GM13976 (cell line): ENCODE data around the gene KRT71.

Experiments used
- DNase-seq: peaks from one replicate; pipeline ENCODE4 v3.0.0; 2012; ENCODE audit warnings: low spot score
- in situ Hi-C: fragments of 300-500 bp; cut with MboI; formaldehyde crosslinking; loops from one replicate; pipeline ENCODE4 v1.12.0; 2022; ENCODE audit warnings: low sequenced_read_pairs, mixed read lengths, inconsistent platforms; ENCODE audit not compliant: unreplicated experiment
- TF ChIP-seq, protein P1 (sequence below): IDR thresholded peaks from 2 replicates; pipeline ENCODE4 v1.5.1; 2012; ENCODE audit warnings: borderline replicate concordance, mild to moderate bottlenecking; ENCODE audit not compliant: insufficient read depth; ENCODE audit errors: extremely low read depth, missing control alignments, control extremely low read depth

KRT71 gene

DNA sequence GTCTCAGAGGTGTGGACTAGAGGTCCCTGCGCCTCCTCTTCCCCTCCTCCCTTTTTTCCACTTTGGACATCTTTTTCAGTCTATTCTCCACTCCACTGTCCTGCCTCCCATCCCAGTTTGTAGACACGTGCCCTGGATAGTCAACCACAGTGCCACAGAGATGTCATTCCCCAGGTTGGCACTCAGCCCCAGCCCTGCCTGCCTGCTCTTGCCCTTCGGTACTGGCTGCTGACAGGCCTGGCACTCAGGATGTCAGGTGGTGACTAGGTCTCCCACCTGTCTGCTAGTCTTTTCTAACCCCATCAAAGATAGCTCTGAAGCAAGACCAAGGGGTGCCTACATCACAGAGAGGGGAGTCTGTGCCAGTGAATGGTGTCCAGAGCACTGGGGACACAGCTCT lies 15.8 kb downstream of the KRT71 start:
- in situ Hi-C loops, result no loop called here
- DNase-seq, result no peak
- TF ChIP-seq, protein P1, sequence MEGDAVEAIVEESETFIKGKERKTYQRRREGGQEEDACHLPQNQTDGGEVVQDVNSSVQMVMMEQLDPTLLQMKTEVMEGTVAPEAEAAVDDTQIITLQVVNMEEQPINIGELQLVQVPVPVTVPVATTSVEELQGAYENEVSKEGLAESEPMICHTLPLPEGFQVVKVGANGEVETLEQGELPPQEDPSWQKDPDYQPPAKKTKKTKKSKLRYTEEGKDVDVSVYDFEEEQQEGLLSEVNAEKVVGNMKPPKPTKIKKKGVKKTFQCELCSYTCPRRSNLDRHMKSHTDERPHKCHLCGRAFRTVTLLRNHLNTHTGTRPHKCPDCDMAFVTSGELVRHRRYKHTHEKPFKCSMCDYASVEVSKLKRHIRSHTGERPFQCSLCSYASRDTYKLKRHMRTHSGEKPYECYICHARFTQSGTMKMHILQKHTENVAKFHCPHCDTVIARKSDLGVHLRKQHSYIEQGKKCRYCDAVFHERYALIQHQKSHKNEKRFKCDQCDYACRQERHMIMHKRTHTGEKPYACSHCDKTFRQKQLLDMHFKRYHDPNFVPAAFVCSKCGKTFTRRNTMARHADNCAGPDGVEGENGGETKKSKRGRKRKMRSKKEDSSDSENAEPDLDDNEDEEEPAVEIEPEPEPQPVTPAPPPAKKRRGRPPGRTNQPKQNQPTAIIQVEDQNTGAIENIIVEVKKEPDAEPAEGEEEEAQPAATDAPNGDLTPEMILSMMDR, result no peak

DNA sequence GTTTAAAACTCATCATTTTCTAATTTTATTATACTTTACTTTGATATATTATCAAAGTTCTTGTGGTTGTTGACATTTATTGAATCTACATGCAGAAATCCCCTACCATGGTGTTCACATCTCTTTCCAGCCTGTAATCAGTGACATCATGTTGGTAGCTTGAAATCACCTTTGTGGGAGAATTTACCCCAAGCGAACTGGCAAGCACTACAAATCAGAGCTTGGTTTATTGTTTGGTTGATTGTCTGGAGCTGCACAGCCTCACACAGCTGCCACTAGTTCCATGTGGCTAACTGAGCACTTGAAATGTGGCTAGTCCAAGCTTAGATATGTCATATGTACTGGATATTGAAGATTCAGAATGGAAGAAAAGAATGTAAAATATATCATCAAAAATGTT lies 17.4 kb downstream of the KRT71 start:
- in situ Hi-C loops, result no loop called here
- no peak for DNase-seq
- TF ChIP-seq, protein P1, result no peak

DNA sequence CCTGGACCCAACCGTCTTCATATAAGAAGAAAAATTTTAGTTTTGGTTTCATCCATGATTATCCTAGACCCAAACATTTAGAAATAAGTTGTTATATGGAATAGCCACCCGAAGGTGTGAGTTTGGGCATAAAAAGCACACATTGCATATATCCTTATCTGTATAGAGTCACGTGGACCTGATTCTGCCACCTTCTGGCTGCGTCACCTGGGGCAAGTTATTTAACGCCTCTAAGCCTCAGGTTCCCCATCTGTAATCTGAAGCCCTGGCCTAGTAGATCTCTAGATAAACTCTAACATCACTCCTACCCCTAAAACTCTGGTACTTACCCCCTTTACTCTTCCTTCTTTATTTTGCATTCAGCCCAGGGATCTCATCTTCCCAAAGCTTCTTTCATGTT lies 18.5 kb downstream of the KRT71 start:
- DNase-seq, result no peak
- in situ Hi-C loops, result no loop called here

DNA sequence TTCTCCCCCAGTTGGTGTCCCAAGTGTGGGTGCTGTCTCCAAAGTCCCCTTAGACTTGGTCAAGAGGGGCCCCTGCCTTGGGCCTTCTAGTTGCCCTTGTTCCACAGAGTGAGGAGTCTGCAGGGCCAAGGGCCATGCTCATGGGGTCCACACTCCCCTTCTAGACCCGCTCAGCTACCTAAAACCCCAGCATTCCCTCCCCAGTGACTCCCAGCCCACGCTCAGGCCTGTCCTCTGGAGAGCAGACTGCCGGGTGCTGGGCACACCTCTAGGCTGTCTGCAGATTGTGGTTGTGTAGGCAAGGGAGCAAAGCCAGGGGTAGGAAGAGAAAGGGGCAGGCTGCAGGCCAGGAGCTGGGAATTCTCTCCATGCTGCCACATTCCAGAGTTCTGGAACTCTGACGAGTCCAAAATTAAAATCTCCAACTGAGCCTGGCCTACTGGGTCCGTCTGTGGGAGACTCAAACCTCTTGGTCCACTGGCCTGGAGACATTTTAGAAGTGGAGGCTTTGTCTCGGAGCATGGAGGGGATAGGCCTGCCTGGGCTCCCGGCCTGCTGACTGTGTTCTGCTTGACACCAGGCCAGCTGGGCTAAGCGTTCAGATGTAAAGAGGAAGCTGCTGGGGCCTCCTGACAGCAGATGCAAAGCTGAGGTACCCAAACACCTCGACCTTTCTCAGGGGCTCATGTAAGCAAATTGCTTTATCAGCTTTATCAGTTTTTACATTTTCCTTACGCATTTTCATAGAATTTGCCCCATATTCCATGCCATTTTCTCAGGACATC lies 19.1 kb downstream of the KRT71 start:
- DNase-seq, result no peak
- in situ Hi-C loops, result no loop called here
- TF ChIP-seq, protein P1, result no peak

More for the DNA sequence above, 18.5 kb downstream of the KRT71 start:
- TF ChIP-seq, protein P1, result no peak

DNA sequence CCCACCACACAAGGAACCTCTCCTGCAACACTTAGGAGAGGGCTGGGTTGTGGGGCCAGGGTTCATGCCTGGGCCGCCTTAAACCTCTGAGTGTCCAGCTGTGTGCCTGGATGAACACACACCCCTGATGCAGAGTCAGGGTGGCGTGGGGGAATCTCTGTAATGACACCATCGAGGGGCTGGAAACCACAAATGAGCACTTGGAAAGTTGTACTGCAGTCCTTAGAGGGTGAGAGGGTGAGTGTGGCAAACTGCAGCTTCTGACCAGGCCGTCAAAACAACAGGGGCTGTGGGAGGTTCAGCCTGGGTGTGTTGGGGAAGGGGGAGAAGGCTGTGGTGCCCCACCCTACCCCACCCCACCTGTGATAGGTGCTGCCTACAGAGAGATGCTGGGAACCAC lies 20.3 kb downstream of the KRT71 start:
- in situ Hi-C loops, result no loop called here
- no peak for DNase-seq
- TF ChIP-seq, protein P1, result no peak

DNA sequence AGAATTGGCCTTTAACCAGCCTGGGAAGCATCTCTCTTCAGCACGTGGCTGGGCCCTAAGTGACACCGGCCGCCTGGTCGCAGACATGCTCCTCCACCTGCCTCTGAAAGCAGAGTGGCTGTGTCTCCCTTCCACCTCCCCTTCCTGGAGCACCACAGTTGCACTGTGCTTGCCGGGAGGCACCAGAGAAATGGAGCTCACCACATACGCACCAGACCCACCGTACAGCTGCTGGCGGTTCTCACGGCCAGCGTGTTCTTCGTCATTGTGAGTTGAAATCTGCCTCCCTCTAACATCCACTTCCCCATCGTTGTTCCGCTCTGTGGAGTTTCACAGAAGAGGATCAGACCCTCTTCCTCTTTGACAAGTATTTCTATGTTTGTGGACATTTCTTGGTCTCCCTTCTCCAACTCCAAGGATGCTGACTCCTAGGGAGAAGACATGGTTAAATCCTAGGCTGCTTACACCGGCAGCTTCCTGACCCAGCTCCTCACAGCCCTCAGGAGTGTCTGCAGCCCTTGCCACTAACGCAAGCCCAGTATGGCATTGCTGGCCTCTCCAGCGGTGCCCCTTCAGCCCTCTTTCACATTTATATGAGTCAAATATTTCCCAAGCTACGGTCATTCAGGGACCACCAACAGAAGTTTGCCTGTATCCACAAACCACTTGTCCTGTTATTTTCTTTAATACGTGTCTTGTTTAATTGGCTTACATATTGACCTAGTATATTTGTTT lies 21.2 kb downstream of the KRT71 start:
- no peak for DNase-seq
- in situ Hi-C loops, result no loop called here
- TF ChIP-seq, protein P1, result no peak
